Amniotic stem cell (primary cell): ENCODE data around the gene SYNPO2.

Experiments
- DNase-seq: peaks from one replicate; lab custom pipeline; 2025; lab: John Stamatoyannopoulos, UW

SYNPO2 gene

GRCh38 chr4:118935819-118936218, 47.2 kb downstream of the SYNPO2 start:
- DNase-seq, result no peak

- no peak for DNase-seq
Observed at GRCh38 chr4:118936406-118936805, 47.8 kb downstream of the SYNPO2 start.

- no peak for DNase-seq
Observed at GRCh38 chr4:118939169-118939783, 50.6 kb downstream of the SYNPO2 start.

GRCh38 chr4:118941149-118941548, 52.5 kb downstream of the SYNPO2 start:
- DNase-seq, result no peak

GRCh38 chr4:118941799-118942198, 53.1 kb downstream of the SYNPO2 start:
- no peak for DNase-seq

GRCh38 chr4:118942465-118942864, 53.8 kb downstream of the SYNPO2 start:
- no peak for DNase-seq

- no peak for DNase-seq
Observed at GRCh38 chr4:118947095-118947494, 58.4 kb downstream of the SYNPO2 start.

- DNase-seq, result no peak
Observed at GRCh38 chr4:118948545-118949144, 60.0 kb downstream of the SYNPO2 start.

- DNase-seq, result no peak
Observed at GRCh38 chr4:118950224-118950623, 61.6 kb downstream of the SYNPO2 start.

- no peak for DNase-seq
Observed at GRCh38 chr4:118950929-118951570, 62.4 kb downstream of the SYNPO2 start.

- DNase-seq, result no peak
Observed at GRCh38 chr4:118953276-118953675, 64.6 kb downstream of the SYNPO2 start.

GRCh38 chr4:118954246-118954645, 65.6 kb downstream of the SYNPO2 start:
- no peak for DNase-seq

GRCh38 chr4:118955515-118955914, 66.9 kb downstream of the SYNPO2 start:
- DNase-seq, result no peak

GRCh38 chr4:118957722-118958445, 69.2 kb downstream of the SYNPO2 start:
- no peak for DNase-seq

GRCh38 chr4:118962540-118962939, 73.9 kb downstream of the SYNPO2 start:
- DNase-seq, result no peak

- no peak for DNase-seq
Observed at GRCh38 chr4:118964891-118965411, 76.3 kb downstream of the SYNPO2 start.

- peak; percentile 37 for DNase-seq
Observed at GRCh38 chr4:118967393-118967792, 78.7 kb downstream of the SYNPO2 start.

- peak; percentile 28 for DNase-seq
Observed at GRCh38 chr4:118968005-118968404, 79.4 kb downstream of the SYNPO2 start.

GRCh38 chr4:118968813-118969212, 80.2 kb downstream of the SYNPO2 start:
- no peak for DNase-seq

- DNase-seq, result peak; percentile 44
Observed at GRCh38 chr4:118969359-118969758, 80.7 kb downstream of the SYNPO2 start.

GRCh38 chr4:118972167-118972566, 83.5 kb downstream of the SYNPO2 start:
- no peak for DNase-seq

- DNase-seq, result no peak
Observed at GRCh38 chr4:118973295-118973694, 84.6 kb downstream of the SYNPO2 start.

GRCh38 chr4:118974758-118975157, 86.1 kb downstream of the SYNPO2 start:
- DNase-seq, result no peak
